ENCODE results near the gene PRPF6. TPM values are rescaled to one million over a fixed set of nuclear protein-coding genes. Genes with fewer than 3 reads are reported as not detected.

Gene PRPF6
- total and polyA plus RNA-seq, 2 of the 13 experiments (the other 11 are each of a cell fraction or from before 2014, with no cell fraction given), result 63.7 to 101 TPM

- TF ChIP-seq ZBTB40 (IDR thresholded peaks at IDR 0.05), result no peak
- peak; percentile 35; the same call in 1 of the 2 replicates for TF ChIP-seq ZBTB40 (CRISPR knock-in tag; IDR thresholded peaks at IDR 0.05)
- peak; percentile 44; the same call in 1 of the 2 replicates for TF ChIP-seq SKIL (CRISPR knock-in tag; IDR thresholded peaks at IDR 0.05; ENCODE audit: borderline replicate concordance)
- TF ChIP-seq, protein P1, sequence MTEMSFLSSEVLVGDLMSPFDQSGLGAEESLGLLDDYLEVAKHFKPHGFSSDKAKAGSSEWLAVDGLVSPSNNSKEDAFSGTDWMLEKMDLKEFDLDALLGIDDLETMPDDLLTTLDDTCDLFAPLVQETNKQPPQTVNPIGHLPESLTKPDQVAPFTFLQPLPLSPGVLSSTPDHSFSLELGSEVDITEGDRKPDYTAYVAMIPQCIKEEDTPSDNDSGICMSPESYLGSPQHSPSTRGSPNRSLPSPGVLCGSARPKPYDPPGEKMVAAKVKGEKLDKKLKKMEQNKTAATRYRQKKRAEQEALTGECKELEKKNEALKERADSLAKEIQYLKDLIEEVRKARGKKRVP (CRISPR knock-in tag; IDR thresholded peaks at IDR 0.05), result peak in 1 of 2 experiments; percentile 31; a peak in 1 of 4 replicates
- peak; percentile 40; the same call in 1 of the 2 replicates for TF ChIP-seq REL (CRISPR knock-in tag; conservative IDR thresholded peaks at IDR 0.05)
- TF ChIP-seq, protein P2, sequence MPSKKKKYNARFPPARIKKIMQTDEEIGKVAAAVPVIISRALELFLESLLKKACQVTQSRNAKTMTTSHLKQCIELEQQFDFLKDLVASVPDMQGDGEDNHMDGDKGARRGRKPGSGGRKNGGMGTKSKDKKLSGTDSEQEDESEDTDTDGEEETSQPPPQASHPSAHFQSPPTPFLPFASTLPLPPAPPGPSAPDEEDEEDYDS (CRISPR knock-in tag; IDR thresholded peaks at IDR 0.05), result peak; percentile 35
- TF ChIP-seq ZNF264 (CRISPR knock-in tag; IDR thresholded peaks at IDR 0.05), result peak; percentile 32; the same call in 1 of the 2 replicates
- TF ChIP-seq EED (CRISPR knock-in tag; IDR thresholded peaks at IDR 0.05), result peak; percentile 74
- TF ChIP-seq ZNF746 (CRISPR knock-in tag; IDR thresholded peaks at IDR 0.05), result peak; percentile 45; the same call in 1 of the 2 replicates
- TF ChIP-seq SP4 (CRISPR knock-in tag; IDR thresholded peaks at IDR 0.05), result no peak
- TF ChIP-seq TP53 (CRISPR knock-in tag; conservative IDR thresholded peaks at IDR 0.05), result no peak
- TF ChIP-seq HOXA3 (CRISPR knock-in tag; IDR thresholded peaks at IDR 0.05), result peak; percentile 50; the same call in 1 of the 2 replicates
- peak; percentile 13; the same call in 1 of the 2 replicates for TF ChIP-seq ZNF546 (CRISPR knock-in tag; conservative IDR thresholded peaks at IDR 0.05)
- TF ChIP-seq ZNF567 (CRISPR knock-in tag; IDR thresholded peaks at IDR 0.05; ENCODE audit: borderline replicate concordance), result peak; percentile 62; the same call in 1 of the 2 replicates
- peak; percentile 80 for TF ChIP-seq ZNF225 (CRISPR knock-in tag; IDR thresholded peaks at IDR 0.05)
- TF ChIP-seq ISX (CRISPR knock-in tag; conservative IDR thresholded peaks at IDR 0.05), result no peak
- TF ChIP-seq SRF (IDR thresholded peaks at IDR 0.05; ENCODE audit: low read depth, low read length), result no peak
These were observed 1.2 kb upstream of the PRPF6 start, which contains the start of gene SAMD10 (continued) for GRCh38 chr20:63979557-63980316.

All from HepG2 (cell line).